ENCODE measurements around the gene WWC2.
A peak's percentile ranks its signal among the peaks of the same experiment; 100 is the strongest.

WWC2 gene

GRCh38 chr4:183098723-183099536 lies at the start of gene WWC2:
Gene WWC2 (plus strand): TSS chr4:183099257. CDS start chr4:183099492, 235 bp downstream.
- DNase-seq, result peak; percentile 67
- peak; percentile 65 for ATAC-seq

- ATAC-seq (no peak), DNase-seq (no peak)
These were observed 45.4 kb upstream of the WWC2 start for GRCh38 chr4:183053681-183054080.

- ATAC-seq (no peak), DNase-seq (no peak)
These were observed 41.8 kb upstream of the WWC2 start for GRCh38 chr4:183057255-183057654.

GRCh38 chr4:183059797-183060196 lies 39.3 kb upstream of the WWC2 start:
- ATAC-seq, result no peak
- DNase-seq, result no peak

GRCh38 chr4:183068502-183068901 lies 30.6 kb upstream of the WWC2 start:
- no peak for ATAC-seq
- DNase-seq, result no peak

GRCh38 chr4:183071222-183071621 lies 27.8 kb upstream of the WWC2 start:
- ATAC-seq (no peak), DNase-seq (no peak)

- no peak for ATAC-seq
- no peak for DNase-seq
These were observed 26.9 kb upstream of the WWC2 start for GRCh38 chr4:183072176-183072575.

- DNase-seq (no peak), ATAC-seq (no peak)
These were observed 25.3 kb upstream of the WWC2 start for GRCh38 chr4:183073838-183074145.

GRCh38 chr4:183074288-183074990 lies 24.6 kb upstream of the WWC2 start:
- no peak for DNase-seq

GRCh38 chr4:183078634-183079033 lies 20.4 kb upstream of the WWC2 start:
- ATAC-seq (no peak), DNase-seq (no peak)

More at GRCh38 chr4:183074288-183074990, 24.6 kb upstream of the WWC2 start:
- ATAC-seq, result no peak

- ATAC-seq (no peak), DNase-seq (no peak)
These were observed 18.5 kb upstream of the WWC2 start for GRCh38 chr4:183080372-183081115.

GRCh38 chr4:183081116-183081469 lies 18.0 kb upstream of the WWC2 start:
- no peak for ATAC-seq

GRCh38 chr4:183082053-183082452 lies 17.0 kb upstream of the WWC2 start:
- no peak for ATAC-seq
- DNase-seq, result no peak

More at GRCh38 chr4:183081116-183081469, 18.0 kb upstream of the WWC2 start:
- DNase-seq, result no peak

GRCh38 chr4:183094393-183095198 lies 4.5 kb upstream of the WWC2 start:
- ATAC-seq, result no peak
- no peak for DNase-seq

- DNase-seq, result no peak
- no peak for ATAC-seq
These were observed 3.9 kb upstream of the WWC2 start for GRCh38 chr4:183095199-183095512.

GRCh38 chr4:183096276-183096965 lies 2.6 kb upstream of the WWC2 start:
- ATAC-seq, result no peak
- DNase-seq, result no peak

GRCh38 chr4:183097231-183098018 lies 1.6 kb upstream of the WWC2 start:
- no peak for ATAC-seq
- DNase-seq, result peak; percentile 6

- peak; percentile 22 for ATAC-seq
- peak; percentile 34 for DNase-seq
These were observed 886 bp upstream of the WWC2 start for GRCh38 chr4:183098019-183098722.

- ATAC-seq (no peak), DNase-seq (peak; percentile 24)
These were observed 660 bp downstream of the WWC2 start for GRCh38 chr4:183099537-183100297.

- DNase-seq (no peak), ATAC-seq (no peak)
These were observed 1.2 kb downstream of the WWC2 start for GRCh38 chr4:183100298-183100599.
